T-helper 2 cell treated with Interferon-gamma antibody and Interleukin-4, amounts not matched to agents 5 μg/mL and 100 μg/mL, for 36 hours (primary cell): ENCODE measurements around the gene RRH.
A peak's percentile ranks its signal among the peaks of the same experiment; 100 is the strongest.
"Not testable (repeated sequence)": the region's sequence is repeated elsewhere in the genome, so short reads cannot be mapped to it uniquely, and the experiment has no call there.

Experiments
- DNase-seq: peaks from one replicate; pipeline ENCODE4 v3.0.0; 2021; ENCODE audit warnings: low spot score
- H3K27ac Mint-ChIP-seq: one replicate; pipeline ENCODE4 v1.8.0; 2021; ENCODE audit warnings: mild to moderate bottlenecking, mixed read lengths
- H3K27me3 Mint-ChIP-seq: one replicate; pipeline ENCODE4 v1.8.0; 2021; ENCODE audit warnings: low read depth, mixed read lengths
- H3K36me3 Mint-ChIP-seq: one replicate; pipeline ENCODE4 v1.8.0; 2021; ENCODE audit warnings: low read depth, mixed read lengths
- H3K4me1 Mint-ChIP-seq: one replicate; pipeline ENCODE4 v1.8.0; 2021; ENCODE audit warnings: low read depth, mixed read lengths
- H3K4me3 Mint-ChIP-seq: one replicate; pipeline ENCODE4 v1.8.0; 2022; ENCODE audit warnings: mild to moderate bottlenecking, moderate library complexity, mixed read lengths
- H3K9me3 Mint-ChIP-seq: one replicate; pipeline ENCODE4 v1.8.0; 2021; ENCODE audit warnings: mixed read lengths

The RRH gene, protein sequence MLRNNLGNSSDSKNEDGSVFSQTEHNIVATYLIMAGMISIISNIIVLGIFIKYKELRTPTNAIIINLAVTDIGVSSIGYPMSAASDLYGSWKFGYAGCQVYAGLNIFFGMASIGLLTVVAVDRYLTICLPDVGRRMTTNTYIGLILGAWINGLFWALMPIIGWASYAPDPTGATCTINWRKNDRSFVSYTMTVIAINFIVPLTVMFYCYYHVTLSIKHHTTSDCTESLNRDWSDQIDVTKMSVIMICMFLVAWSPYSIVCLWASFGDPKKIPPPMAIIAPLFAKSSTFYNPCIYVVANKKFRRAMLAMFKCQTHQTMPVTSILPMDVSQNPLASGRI

DNA sequence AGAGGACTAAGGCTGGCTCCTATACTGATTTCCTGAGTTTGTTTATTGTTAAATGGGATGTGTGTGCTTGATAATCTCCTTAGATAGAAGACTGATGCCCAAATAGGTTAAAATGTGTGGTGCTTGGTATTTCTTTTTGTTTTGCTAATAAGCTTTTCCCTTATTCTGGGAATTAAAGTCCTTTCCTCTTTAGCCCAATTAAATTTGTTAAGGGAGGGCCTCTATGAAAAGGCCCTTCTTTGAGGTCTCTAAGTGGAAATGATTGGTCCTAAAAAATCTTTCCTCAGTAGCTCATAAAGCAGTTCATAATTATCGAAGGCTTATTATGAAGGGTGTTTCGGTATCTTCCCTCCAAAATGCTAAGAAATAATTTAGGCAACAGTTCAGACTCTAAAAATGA is at the start of gene RRH:
TSS of gene RRH (plus strand) at position 301 of the 400 bp plus-strand sequence. CDS start at position 357, 56 bp downstream.
- no peaks in the 10 kb centered on the region for H3K9me3 Mint-ChIP-seq
- DNase-seq: no peak
- H3K4me3 Mint-ChIP-seq: no peak within 1 kb of the TSS
- H3K4me1 Mint-ChIP-seq: peaks cover 3% of the 10 kb centered on the region
- H3K27me3 Mint-ChIP-seq: no peaks in the 10 kb centered on the region
- no peak within 1 kb of the TSS for H3K27ac Mint-ChIP-seq
- H3K36me3 Mint-ChIP-seq: peaks cover 16% of the 10 kb centered on the region

DNA sequence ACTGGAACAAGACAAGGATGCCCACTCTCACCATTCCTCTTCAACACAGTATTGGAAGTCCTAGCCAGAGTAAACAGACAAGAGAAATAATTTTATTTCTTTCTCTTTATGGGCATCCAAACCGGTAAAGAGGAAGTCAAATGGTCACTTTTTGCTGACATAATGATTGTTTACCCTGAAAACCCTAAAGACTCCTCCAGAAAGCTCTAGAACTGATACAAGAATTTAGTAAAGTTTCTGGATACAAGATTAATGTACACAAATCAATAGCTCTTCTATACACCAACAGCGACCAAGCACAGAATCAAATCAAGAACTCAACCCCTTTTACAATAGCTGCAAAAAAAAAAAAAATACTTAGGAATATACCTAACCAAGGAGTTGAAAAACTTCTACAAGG is 45.7 kb upstream of the RRH start:
- not testable (repeated sequence) for H3K4me3 Mint-ChIP-seq, H3K4me1 Mint-ChIP-seq, H3K9me3 Mint-ChIP-seq, H3K27ac Mint-ChIP-seq, DNase-seq, H3K36me3 Mint-ChIP-seq
- peaks cover 28% of the 10 kb centered on the region for H3K27me3 Mint-ChIP-seq

DNA sequence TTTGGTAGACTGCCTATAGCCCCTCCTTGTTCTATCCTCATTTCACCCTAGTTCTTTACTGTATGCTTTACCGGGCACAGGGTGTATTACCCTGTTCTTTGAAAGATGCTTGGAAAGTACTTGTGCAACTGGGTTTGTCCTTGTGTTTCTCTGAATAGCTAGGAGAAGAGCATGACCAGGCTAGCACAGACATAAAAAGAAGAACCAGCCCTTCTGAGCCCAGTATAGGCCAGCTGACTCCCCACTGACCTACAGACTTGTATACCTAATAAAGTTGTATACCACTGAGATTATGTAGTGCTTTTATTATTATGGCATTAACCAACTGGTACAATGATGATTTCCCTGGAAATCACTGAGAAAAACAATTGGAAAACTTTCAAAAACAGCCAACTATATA is 40.9 kb upstream of the RRH start:
- H3K9me3 Mint-ChIP-seq: no peaks in the 10 kb centered on the region
- H3K4me3 Mint-ChIP-seq: no peak overlapping the region
- no peak for DNase-seq
- H3K4me1 Mint-ChIP-seq: no peaks in the 10 kb centered on the region
- H3K36me3 Mint-ChIP-seq: no peaks in the 10 kb centered on the region
- H3K27ac Mint-ChIP-seq: no peak overlapping the region
- H3K27me3 Mint-ChIP-seq: peaks cover 45% of the 10 kb centered on the region

DNA sequence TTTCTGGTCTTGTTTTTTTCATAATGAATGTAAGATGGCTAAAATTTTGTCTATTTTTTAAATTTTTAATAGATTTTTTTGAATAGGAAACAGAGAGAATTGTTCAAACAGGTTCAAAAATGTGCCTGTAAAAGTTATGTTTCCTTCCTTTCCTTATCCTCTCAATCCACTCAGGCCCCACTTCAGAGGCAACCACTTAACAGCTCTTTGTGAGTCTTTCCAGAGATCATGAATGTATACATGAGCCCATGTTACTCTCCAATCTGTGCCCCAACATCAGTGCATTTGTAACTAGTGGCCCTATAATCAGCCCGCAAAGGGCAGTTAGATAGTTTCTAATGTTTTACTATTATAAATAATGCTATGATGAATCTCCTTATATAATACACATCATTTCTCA is 40.0 kb upstream of the RRH start:
- Mint-ChIP-seq H3K27me3 (peaks cover 44% of the 10 kb centered on the region), H3K4me3 (no peak overlapping the region), H3K9me3 (no peaks in the 10 kb centered on the region), H3K4me1 (no peaks in the 10 kb centered on the region), H3K27ac (no peak overlapping the region), H3K36me3 (no peaks in the 10 kb centered on the region)
- no peak for DNase-seq

DNA sequence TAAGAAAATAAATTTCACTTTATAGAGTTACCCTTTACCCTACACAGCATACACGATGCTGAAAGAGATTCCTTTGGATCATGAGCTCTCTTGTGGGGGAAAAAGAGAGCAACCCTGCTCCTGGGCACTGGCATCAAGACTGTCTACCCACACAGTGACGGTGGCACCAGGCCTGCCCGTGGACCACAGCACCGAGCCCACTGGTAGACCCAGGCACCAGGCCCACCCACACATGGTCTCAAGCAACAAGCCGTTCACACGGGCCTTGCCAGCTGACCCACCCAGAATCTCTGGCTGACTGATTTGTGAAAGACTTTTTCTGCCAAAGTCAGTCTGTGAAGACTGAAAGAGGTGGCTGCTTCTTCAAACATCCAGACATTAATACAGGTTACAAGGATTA is 32.7 kb upstream of the RRH start:
- Mint-ChIP-seq H3K4me3 (no peak overlapping the region), H3K27me3 (peaks cover 31% of the 10 kb centered on the region), H3K4me1 (no peaks in the 10 kb centered on the region), H3K27ac (no peak overlapping the region), H3K36me3 (no peaks in the 10 kb centered on the region), H3K9me3 (peaks cover 29% of the 10 kb centered on the region)
- DNase-seq: no peak

DNA sequence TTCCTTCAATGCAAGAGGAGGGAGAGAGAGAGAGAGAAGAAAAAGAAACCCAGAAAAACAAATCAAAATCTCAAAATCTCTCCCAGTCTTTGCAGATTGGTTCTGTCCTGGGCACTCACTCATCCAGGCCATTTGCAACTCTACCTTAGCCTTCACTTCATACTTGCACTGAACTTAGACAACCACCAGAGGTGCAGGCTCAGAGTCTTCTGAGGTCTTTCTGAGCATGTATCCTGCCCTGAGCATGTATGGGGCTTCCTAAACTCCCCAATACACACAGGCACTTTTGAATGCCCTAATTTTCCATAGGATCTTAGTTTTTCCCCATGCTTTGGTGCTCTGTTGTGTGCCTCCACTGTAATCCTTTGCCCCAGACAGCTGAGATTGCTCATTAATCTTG is 28.9 kb upstream of the RRH start:
- no peak overlapping the region for H3K27ac Mint-ChIP-seq
- peaks cover 28% of the 10 kb centered on the region for H3K9me3 Mint-ChIP-seq
- H3K27me3 Mint-ChIP-seq: peaks cover 15% of the 10 kb centered on the region
- H3K36me3 Mint-ChIP-seq: no peaks in the 10 kb centered on the region
- DNase-seq: no peak
- no peak overlapping the region for H3K4me3 Mint-ChIP-seq
- H3K4me1 Mint-ChIP-seq: no peaks in the 10 kb centered on the region

DNA sequence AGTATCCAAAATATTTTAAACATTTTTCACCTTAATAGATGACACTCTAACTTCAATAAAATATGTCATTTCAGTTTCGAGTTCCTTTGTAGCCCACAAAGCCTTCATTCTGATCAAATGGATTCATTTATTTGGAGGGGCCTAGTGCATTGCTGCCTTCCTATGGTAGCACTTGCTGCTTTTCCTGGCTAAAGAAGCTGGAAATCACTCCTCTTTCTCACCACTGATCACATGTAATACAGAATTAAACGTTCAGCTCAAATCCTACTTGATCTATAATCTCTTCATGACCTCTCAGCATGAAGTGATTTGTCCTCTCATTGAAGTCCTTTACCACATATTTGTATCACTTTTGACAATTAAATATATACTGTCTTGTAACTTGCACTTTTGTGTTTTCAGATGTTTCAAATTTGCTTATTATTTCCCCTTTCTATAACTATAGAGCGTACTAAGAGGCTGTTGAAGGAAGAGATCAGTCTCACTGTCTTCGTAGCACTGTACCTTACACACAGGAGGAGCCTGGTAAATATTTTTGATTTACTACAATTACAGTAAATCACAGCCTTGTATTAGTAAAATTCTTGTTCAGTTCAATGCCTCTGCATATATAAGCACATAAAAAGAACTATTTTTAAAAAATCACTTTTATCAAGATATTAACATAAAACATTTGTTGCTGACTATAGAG is 26.5 kb upstream of the RRH start:
- no peak overlapping the region for H3K27ac Mint-ChIP-seq
- H3K9me3 Mint-ChIP-seq: peaks cover 13% of the 10 kb centered on the region
- no peak overlapping the region for H3K4me3 Mint-ChIP-seq
- H3K36me3 Mint-ChIP-seq: no peaks in the 10 kb centered on the region
- H3K27me3 Mint-ChIP-seq: peaks cover 12% of the 10 kb centered on the region
- no peak for DNase-seq
- H3K4me1 Mint-ChIP-seq: no peaks in the 10 kb centered on the region

DNA sequence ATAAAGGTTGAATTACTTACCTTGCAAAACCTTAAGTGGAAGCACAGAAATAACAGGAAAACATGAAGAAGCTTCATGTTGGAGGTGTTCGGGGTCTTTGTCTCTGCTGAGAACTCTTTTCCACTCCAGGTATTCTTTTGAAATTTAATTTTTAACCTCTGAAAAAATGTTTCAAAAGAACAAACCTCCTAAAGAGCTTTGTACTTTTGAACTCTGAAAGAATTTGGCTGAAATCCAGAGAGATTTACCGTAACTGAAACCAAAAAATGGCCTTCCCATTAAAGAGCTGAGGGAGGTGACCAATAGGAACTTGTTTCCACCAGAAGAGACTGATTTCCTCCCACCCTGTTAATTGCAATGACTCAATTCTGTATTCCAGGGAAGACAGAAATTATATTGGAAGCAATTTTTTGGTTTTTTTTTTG is 25.9 kb upstream of the RRH start, which contains the start of gene CFI:
TSS of gene CFI (minus strand) at position 105 of the 425 bp plus-strand sequence. CDS start at position 77, 28 bp downstream.
- Mint-ChIP-seq H3K27ac (no peak within 1 kb of the TSS), H3K9me3 (peaks cover 9% of the 10 kb centered on the region), H3K36me3 (no peaks in the 10 kb centered on the region), H3K4me3 (no peak within 1 kb of the TSS), H3K27me3 (peaks cover 12% of the 10 kb centered on the region), H3K4me1 (no peaks in the 10 kb centered on the region)
- DNase-seq: no peak

DNA sequence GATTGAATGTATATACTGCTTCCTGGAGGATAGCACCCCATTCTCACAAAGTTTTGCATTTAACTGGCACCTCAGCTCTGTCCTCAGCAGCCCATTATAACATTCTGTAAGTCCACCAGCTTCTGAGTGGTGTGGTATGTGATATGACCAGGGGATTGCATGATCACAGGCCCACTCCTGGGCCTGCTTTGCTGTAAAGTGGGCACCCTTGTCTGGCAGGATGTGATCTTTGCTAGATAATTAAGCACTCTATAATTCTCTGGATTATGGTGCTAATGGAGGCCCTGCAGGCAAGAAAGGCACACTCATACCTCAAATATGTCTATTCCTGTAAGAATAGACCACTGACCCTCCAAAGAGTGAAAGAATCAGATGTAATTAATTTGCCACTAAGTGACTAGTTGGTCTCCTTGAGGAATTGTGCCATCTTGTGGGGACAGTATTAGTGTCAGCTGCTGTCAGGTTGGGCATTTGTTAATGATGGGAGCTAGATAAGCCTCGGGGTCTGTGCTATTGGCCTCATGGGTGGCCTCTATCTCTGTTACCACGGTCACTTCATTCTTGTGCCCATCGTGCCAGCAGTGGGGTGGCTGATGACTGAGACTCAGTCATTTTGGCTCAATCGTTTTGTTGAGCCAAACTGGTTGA is 23.7 kb upstream of the RRH start:
- H3K27ac Mint-ChIP-seq: no peak overlapping the region

DNA sequence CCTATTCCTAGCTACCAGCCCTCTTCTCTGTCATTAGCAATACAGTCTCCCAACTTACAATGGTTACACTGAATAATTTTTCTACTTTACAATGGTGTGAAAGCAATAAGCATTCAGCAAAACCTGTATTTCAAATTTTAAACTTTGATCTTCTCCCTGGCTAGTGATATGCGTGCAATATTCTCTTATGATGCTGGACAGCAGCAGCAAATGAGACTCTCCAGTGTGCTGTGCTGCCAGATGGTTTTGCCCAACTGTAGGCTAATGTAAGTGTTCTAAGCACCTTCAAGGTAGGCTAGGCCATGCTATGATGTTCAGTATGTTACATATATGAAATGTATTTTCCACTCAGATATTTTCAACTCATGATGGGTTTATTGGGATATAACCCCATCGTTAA is 18.1 kb upstream of the RRH start:
- H3K4me1 Mint-ChIP-seq: peaks cover 12% of the 10 kb centered on the region

More for the DNA sequence above, 23.7 kb upstream of the RRH start:
- Mint-ChIP-seq H3K9me3 (no peaks in the 10 kb centered on the region), H3K4me3 (no peak overlapping the region), H3K27me3 (no peaks in the 10 kb centered on the region), H3K36me3 (no peaks in the 10 kb centered on the region), H3K4me1 (no peaks in the 10 kb centered on the region)
- no peak for DNase-seq

DNA sequence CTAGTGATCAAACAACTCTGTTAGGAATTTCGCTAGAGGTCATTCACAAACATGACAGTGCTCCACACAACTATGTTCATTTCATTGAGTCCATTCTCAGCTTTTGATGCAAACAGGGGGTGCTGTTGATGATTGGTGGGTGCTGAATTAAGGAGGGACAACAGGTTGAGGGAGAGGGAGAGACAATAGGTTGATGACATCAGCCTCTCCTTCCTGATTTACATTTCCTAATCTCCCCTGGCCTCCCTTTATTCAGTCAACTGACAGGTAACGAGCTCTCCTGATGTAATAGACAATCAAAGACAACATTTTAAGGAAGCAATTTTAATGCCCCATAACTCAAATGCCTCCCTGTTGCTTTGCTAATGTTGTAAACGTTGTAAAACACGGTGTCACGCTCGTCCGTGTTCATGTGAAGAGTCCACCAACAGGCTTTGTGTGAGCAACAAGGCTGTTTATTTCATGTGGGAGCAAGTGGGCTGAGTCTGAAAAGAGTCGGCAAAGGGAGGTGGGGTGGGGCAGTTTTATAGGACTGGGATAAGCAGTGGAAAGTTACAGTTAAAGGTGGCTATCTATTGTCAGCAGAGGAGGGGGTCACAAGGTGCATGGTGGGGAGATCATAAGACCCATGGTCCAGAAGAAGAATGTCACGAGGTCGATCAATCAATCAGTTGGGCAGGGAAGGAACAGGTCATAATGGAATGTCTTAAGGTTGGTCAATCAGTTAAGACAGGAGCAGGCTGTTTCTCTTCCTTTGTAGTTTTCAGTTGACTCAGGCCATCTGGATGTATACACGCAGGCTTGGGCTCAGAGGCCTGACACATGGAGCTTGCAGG is 17.0 kb upstream of the RRH start:
- Mint-ChIP-seq H3K27ac (no peak overlapping the region), H3K9me3 (no peaks in the 10 kb centered on the region), H3K4me3 (no peak overlapping the region), H3K36me3 (peaks cover 3% of the 10 kb centered on the region), H3K4me1 (peaks cover 15% of the 10 kb centered on the region), H3K27me3 (no peaks in the 10 kb centered on the region)
- DNase-seq: no peak

More for the DNA sequence above, 18.1 kb upstream of the RRH start:
- H3K36me3 Mint-ChIP-seq: no peaks in the 10 kb centered on the region
- no peak overlapping the region for H3K27ac Mint-ChIP-seq
- H3K27me3 Mint-ChIP-seq: no peaks in the 10 kb centered on the region
- no peak for DNase-seq
- H3K4me3 Mint-ChIP-seq: no peak overlapping the region
- no peaks in the 10 kb centered on the region for H3K9me3 Mint-ChIP-seq

DNA sequence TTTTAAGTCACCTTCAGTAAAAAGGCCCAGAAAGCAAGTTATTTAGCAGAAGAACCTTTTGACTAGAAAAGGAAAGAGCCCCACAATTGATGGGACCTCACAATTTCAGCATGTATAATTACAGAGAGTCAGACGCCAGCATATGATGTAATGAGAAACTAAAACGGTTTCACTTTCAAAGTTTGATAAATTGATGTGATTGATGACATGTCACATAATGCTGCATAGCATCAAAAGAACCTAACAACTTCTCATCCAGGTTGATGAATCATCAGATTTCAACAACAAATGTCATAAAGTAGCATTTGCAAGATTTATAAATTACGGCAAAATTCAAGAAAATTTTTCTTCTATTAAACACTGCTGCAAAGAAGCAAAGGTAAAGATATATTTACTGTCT is 16.1 kb upstream of the RRH start:
- no peak for DNase-seq
- H3K4me1 Mint-ChIP-seq: peaks cover 24% of the 10 kb centered on the region
- H3K36me3 Mint-ChIP-seq: peaks cover 9% of the 10 kb centered on the region
- H3K4me3 Mint-ChIP-seq: no peak overlapping the region
- no peaks in the 10 kb centered on the region for H3K27me3 Mint-ChIP-seq
- H3K9me3 Mint-ChIP-seq: no peaks in the 10 kb centered on the region
- no peak overlapping the region for H3K27ac Mint-ChIP-seq

DNA sequence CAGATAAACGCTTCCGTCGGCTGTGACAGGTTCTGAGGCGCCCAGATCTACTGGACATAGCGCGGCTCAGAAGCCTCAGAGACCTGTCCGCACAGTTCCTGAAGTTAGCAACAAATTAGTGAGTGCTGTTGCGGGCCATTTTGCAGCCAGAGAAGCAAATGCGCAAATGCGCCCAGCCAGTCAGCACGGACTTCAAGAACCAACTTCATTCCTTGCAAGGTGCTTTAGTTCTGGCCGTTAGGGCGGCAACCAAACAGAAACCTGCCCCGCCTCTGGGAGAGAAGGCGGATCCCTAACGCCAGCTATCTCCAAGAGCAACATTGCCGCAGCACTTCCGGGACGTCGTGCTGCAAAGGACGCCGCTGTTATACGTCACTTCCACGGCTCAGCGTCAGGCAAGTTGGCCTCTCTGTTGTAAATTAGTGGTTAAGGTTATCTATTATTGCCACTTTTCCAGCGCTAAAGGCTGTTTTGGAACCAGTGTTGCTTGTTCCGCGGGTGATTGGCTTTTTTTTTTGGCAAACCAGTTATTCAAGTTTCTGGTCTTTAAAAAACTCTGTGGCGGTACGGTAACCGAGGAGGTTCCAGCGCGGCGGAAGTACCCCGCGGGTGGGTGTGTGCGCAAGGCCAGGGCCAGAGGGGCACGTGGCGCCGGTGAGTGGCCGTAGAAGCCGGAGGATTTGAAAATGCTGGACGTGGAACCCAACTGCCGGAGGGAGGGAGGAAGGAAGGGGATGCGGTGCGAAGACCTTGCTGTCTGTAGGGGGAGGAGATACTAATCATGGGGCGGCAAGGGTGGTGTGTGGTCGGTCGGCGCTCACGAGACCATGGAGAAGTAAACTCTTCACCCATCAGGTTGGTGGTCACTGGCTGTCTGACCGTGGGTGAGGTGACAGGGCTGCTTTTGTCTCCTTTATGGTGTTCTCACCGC is 12.4 kb upstream of the RRH start, which contains the start of gene GAR1:
TSS of gene GAR1 (plus strand) at position 612 of the 931 bp plus-strand sequence. CDS start 403 bp downstream, outside the sequence.
- peak; percentile 92 for DNase-seq
- Mint-ChIP-seq H3K36me3 (peaks cover 40% of the 10 kb centered on the region), H3K4me3 (peak within 1 kb of the TSS; percentile 97), H3K27me3 (no peaks in the 10 kb centered on the region), H3K27ac (peak within 1 kb of the TSS; percentile 98), H3K9me3 (no peaks in the 10 kb centered on the region), H3K4me1 (peaks cover 48% of the 10 kb centered on the region)
